Measurements from ENCODE around the gene CDKN2C.

Gene CDKN2C

DNA sequence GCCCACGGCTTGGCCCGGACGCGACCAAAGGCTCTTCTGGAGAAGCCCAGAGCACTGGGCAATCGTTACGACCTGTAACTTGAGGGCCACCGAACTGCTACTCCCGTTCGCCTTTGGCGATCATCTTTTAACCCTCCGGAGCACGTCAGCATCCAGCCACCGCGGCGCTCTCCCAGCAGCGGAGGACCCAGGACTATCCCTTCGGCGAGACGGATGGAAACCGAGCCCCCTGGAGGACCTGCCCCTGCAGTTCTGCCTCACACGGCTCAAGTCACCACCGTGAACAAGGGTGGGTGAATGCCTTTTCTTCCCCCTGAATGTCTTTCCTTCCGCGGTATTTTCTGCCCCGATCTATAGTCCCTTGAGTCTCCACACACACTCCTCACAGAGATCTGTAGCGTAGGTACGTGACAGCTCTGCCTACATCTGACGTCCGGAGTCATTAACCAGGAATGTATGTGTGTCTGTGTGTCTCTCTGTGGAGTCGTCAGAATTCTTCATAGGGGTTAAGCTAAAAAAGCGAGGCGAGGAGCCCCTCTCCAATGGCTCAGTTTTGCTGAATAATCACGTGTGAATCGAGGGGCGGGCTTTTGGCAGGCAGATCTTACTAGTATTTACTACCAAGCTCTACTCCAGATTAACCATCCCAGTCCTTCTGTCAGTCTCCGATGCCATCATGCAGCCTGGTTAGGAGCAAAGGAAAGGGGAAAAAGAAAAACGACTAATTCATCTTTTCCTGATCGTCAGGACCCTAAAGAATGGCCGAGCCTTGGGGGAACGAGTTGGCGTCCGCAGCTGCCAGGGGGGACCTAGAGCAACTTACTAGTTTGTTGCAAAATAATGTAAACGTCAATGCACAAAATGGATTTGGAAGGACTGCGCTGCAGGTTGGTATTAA, at the start of gene CDKN2C:
Gene CDKN2C, plus strand, starts transcription at position 635 of the 898 bp plus-strand sequence. Its CDS starts 124 bp downstream, at position 759.
- TF ChIP-seq, protein P1, sequence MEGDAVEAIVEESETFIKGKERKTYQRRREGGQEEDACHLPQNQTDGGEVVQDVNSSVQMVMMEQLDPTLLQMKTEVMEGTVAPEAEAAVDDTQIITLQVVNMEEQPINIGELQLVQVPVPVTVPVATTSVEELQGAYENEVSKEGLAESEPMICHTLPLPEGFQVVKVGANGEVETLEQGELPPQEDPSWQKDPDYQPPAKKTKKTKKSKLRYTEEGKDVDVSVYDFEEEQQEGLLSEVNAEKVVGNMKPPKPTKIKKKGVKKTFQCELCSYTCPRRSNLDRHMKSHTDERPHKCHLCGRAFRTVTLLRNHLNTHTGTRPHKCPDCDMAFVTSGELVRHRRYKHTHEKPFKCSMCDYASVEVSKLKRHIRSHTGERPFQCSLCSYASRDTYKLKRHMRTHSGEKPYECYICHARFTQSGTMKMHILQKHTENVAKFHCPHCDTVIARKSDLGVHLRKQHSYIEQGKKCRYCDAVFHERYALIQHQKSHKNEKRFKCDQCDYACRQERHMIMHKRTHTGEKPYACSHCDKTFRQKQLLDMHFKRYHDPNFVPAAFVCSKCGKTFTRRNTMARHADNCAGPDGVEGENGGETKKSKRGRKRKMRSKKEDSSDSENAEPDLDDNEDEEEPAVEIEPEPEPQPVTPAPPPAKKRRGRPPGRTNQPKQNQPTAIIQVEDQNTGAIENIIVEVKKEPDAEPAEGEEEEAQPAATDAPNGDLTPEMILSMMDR (conservative IDR thresholded peaks at IDR 0.05): peak; percentile 22
- no peak for TF ChIP-seq ZFX (IDR thresholded peaks at IDR 0.05)
- peak within 1 kb of the TSS; percentile 87 for H3K27ac ChIP-seq

- no peak overlapping the region for H3K27ac ChIP-seq
- TF ChIP-seq, protein P1 (conservative IDR thresholded peaks at IDR 0.05): no peak
- no peak for TF ChIP-seq ZFX (IDR thresholded peaks at IDR 0.05)
These were observed 49.6 kb upstream of the CDKN2C start for GRCh38 chr1:50920409-50920808.

DNA sequence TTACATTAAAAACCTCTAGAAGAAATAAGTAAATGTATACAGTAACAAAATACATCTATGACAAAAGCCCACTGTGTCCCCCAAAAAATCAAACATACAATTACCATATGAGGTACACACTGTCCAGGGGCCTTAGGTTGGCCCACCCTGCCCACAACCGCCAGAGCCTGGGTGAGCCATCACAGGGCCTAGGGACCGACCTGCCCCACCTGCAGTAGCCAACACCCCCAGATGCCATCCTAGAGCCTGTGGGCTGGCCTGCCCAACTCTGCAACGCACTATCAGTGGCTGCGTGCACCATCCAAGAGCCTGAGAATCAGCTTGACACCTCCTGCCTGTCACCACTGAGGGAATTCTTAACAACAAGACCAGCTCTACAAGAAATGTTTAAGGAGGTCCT, 49.0 kb upstream of the CDKN2C start:
- no peak for TF ChIP-seq ZFX (IDR thresholded peaks at IDR 0.05)
- TF ChIP-seq, protein P1 (conservative IDR thresholded peaks at IDR 0.05): no peak
- no peak overlapping the region for H3K27ac ChIP-seq

DNA sequence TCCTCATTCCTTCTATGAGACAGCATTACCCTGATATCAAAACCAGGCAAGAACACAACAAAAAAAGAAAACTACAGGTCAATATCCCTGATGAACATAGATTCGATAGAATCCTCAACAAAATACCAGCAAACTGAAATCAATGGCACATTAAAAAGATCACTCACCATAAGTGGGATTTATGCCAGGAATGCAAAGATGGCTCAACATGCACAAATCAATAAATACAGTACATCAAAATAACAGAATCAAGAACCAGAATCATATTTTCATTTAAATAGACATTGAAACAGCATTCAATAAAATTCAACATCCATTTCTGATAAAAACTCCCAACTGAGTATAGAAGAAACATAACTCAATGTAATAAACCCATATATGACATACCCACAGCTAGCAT, 46.5 kb upstream of the CDKN2C start:
- TF ChIP-seq, protein P1 (conservative IDR thresholded peaks at IDR 0.05): no peak
- no peak for TF ChIP-seq ZFX (IDR thresholded peaks at IDR 0.05)
- H3K27ac ChIP-seq: no peak overlapping the region

- TF ChIP-seq, protein P1 (conservative IDR thresholded peaks at IDR 0.05): peak; percentile 81
- no peak for TF ChIP-seq ZFX (IDR thresholded peaks at IDR 0.05)
- no peak overlapping the region for H3K27ac ChIP-seq
These were observed 40.6 kb upstream of the CDKN2C start for GRCh38 chr1:50929376-50929958.

GRCh38 chr1:50930193-50930592, 39.9 kb upstream of the CDKN2C start:
- no peak overlapping the region for H3K27ac ChIP-seq

More at GRCh38 chr1:50930193-50930592, 39.9 kb upstream of the CDKN2C start:
- TF ChIP-seq, protein P1 (conservative IDR thresholded peaks at IDR 0.05): no peak
- TF ChIP-seq ZFX (IDR thresholded peaks at IDR 0.05): no peak
